Muscle of back (tissue), 13 donors: Measurements from ENCODE around the gene CNTN6. TPM values are rescaled to one million over a fixed set of nuclear protein-coding genes. Genes with fewer than 3 reads are reported as not detected.
A peak's percentile ranks its signal among the peaks of the same experiment; 100 is the strongest.

Experiments used
- DNase-seq, 3 donors: peaks; one replicate each; pipeline versions ENCODE4 v3.0.0 to v3.0.0-alpha.2; 2013
- long read RNA-seq, 9 donors: transcript quantifications; one replicate each; lab custom pipeline, GENCODE V29; 2026
- polyA plus RNA-seq, 10 donors: library from polyadenylated mRNA; unstranded; fragments of 120-200 nt; gene quantifications; one replicate each; pipeline ENCODE4 v1.2.1, GENCODE V29; 2013; ENCODE audit not compliant: insufficient read length in 10 of 10

The CNTN6 gene
- polyA plus RNA-seq: 1 to 10 TPM in 8 of 10 donors, under 1 TPM in 2; 0.90 to 2.3 (median 1.3) TPM
- long read RNA-seq, donor 1: 0 reads
- long read RNA-seq, donor 2: 0 reads
- long read RNA-seq, donor 3: 0 reads
- long read RNA-seq, donor 4: 0 reads
- long read RNA-seq, donor 5: 0 reads
- long read RNA-seq, donor 6: 0 reads
- long read RNA-seq, donor 7: 0 reads
- long read RNA-seq, donor 8: 0 reads
- long read RNA-seq, donor 9: 0 reads

GRCh38 chr3:1092771-1093170 is at the start of gene CNTN6:
Gene CNTN6, plus strand, starts transcription at chr3:1093024. Its CDS starts 54,985 bp downstream, at chr3:1148009.
- peak; percentile 16 to 68 (median 22) for DNase-seq

- no peak for DNase-seq
These were observed 44.3 kb upstream of the CNTN6 start for GRCh38 chr3:1048558-1048957.

GRCh38 chr3:1055870-1056269 is 37.0 kb upstream of the CNTN6 start:
- no peak for DNase-seq

GRCh38 chr3:1056744-1057143 is 36.1 kb upstream of the CNTN6 start:
- DNase-seq: peak; percentile 5 to 47 (median 7)

GRCh38 chr3:1057436-1057835 is 35.4 kb upstream of the CNTN6 start:
- DNase-seq: peak in 2 of 3 donors; percentile 1 to 19

- no peak for DNase-seq
These were observed 23.8 kb upstream of the CNTN6 start for GRCh38 chr3:1068985-1069384.

GRCh38 chr3:1072041-1072440 is 20.8 kb upstream of the CNTN6 start:
- DNase-seq: no peak

- DNase-seq: no peak
These were observed 13.2 kb upstream of the CNTN6 start for GRCh38 chr3:1079662-1080061.

GRCh38 chr3:1082108-1082507 is 10.7 kb upstream of the CNTN6 start:
- DNase-seq: peak; percentile 35 to 68 (median 47)

- DNase-seq: peak; percentile 76 to 93 (median 88)
These were observed 5.7 kb upstream of the CNTN6 start for GRCh38 chr3:1087066-1087560.

GRCh38 chr3:1088503-1088902 is 4.3 kb upstream of the CNTN6 start:
- no peak for DNase-seq

GRCh38 chr3:1091286-1091685 is 1.5 kb upstream of the CNTN6 start:
- DNase-seq: no peak

- peak in 1 of 3 donors; percentile 15 for DNase-seq
These were observed 763 bp upstream of the CNTN6 start for GRCh38 chr3:1092061-1092460.

GRCh38 chr3:1093217-1093616 is 393 bp downstream of the CNTN6 start:
- DNase-seq: no peak

- no peak for DNase-seq
These were observed 10.7 kb downstream of the CNTN6 start for GRCh38 chr3:1103525-1103924.

GRCh38 chr3:1117843-1118473 is 25.1 kb downstream of the CNTN6 start:
- no peak for DNase-seq

- DNase-seq: no peak
These were observed 38.3 kb downstream of the CNTN6 start for GRCh38 chr3:1131166-1131565.

GRCh38 chr3:1135194-1135593 is 42.4 kb downstream of the CNTN6 start:
- DNase-seq: peak in 1 of 3 donors; percentile 14

- peak in 1 of 3 donors; percentile 19 for DNase-seq
These were observed 45.2 kb downstream of the CNTN6 start for GRCh38 chr3:1138036-1138435.

- no peak for DNase-seq
These were observed 46.2 kb downstream of the CNTN6 start for GRCh38 chr3:1139071-1139470.

- no peak for DNase-seq
These were observed 54.5 kb downstream of the CNTN6 start for GRCh38 chr3:1147326-1147725.

- no peak for DNase-seq
These were observed 55.0 kb downstream of the CNTN6 start for GRCh38 chr3:1147819-1148218.

GRCh38 chr3:1164101-1164500 is 71.3 kb downstream of the CNTN6 start:
- no peak for DNase-seq

GRCh38 chr3:1171320-1171719 is 78.5 kb downstream of the CNTN6 start:
- no peak for DNase-seq
